Fibroblast of the aortic adventitia (primary cell): ENCODE data around the gene UBAP2. TPM values are rescaled to one million over a fixed set of nuclear protein-coding genes. Genes with fewer than 3 reads are reported as not detected.
A peak's percentile ranks its signal among the peaks of the same experiment; 100 is the strongest.

Source experiments
- DNase-seq: peaks from one replicate; pipeline ENCODE4 v3.0.0-alpha.2; 2010; ENCODE audit warnings: low read depth
- H3K4me3 ChIP-seq: 2 replicates; pipeline ENCODE4 v1.5.1; 2011; ENCODE audit warnings: low read depth, mild to moderate bottlenecking, control low read depth, low read length, moderate library complexity
- total RNA-seq: library from RNA; depleted of rRNA; stranded (reverse); fragments of >200 nt; gene quantifications from 2 replicates; pipeline ENCODE4 v1.2.3, GENCODE V29; 2012; ENCODE audit warnings: low replicate concordance
- TF ChIP-seq, protein P1 (sequence below): IDR thresholded peaks from 2 replicates; pipeline ENCODE4 v1.5.1; 2011; ENCODE audit warnings: mild to moderate bottlenecking, low read length, control low read depth, inconsistent platforms; ENCODE audit not compliant: insufficient read depth

The UBAP2 gene
- total RNA-seq, 1 donor, result 25.6 TPM

DNA sequence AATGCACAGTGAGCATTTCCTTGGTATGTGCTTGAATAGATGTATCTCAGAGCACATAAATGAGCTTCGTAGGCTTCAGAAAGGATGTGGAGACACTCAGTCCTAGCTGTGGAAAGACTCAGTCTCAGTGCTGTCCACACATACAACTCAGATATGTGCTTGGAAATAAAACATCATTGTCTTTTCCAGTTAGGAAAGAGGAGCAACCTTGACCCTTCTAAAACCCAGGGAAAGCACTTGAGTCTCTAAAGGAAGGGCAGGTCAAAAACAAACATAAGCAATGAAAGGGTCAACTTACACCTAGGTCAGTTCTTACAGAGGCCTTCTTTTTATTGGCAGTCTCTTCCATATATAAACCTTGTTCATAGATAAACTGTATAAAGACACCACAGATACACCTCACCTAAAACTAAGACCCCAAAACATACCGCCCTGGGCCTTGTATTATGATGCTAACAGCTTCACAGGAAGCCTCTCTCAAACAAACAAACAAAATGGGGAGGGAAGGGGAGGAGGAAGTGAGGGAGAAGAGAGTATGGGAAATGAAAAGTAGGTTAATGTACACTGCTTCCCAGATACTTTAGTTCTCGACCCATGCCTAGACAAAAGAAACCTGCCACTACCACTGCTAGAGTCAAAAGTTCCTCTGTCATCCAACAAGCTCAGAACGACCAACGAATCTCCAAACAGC lies 114.4 kb downstream of the UBAP2 start:
- no peak overlapping the region for H3K4me3 ChIP-seq
- DNase-seq, result no peak
- TF ChIP-seq, protein P1, sequence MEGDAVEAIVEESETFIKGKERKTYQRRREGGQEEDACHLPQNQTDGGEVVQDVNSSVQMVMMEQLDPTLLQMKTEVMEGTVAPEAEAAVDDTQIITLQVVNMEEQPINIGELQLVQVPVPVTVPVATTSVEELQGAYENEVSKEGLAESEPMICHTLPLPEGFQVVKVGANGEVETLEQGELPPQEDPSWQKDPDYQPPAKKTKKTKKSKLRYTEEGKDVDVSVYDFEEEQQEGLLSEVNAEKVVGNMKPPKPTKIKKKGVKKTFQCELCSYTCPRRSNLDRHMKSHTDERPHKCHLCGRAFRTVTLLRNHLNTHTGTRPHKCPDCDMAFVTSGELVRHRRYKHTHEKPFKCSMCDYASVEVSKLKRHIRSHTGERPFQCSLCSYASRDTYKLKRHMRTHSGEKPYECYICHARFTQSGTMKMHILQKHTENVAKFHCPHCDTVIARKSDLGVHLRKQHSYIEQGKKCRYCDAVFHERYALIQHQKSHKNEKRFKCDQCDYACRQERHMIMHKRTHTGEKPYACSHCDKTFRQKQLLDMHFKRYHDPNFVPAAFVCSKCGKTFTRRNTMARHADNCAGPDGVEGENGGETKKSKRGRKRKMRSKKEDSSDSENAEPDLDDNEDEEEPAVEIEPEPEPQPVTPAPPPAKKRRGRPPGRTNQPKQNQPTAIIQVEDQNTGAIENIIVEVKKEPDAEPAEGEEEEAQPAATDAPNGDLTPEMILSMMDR, result no peak

DNA sequence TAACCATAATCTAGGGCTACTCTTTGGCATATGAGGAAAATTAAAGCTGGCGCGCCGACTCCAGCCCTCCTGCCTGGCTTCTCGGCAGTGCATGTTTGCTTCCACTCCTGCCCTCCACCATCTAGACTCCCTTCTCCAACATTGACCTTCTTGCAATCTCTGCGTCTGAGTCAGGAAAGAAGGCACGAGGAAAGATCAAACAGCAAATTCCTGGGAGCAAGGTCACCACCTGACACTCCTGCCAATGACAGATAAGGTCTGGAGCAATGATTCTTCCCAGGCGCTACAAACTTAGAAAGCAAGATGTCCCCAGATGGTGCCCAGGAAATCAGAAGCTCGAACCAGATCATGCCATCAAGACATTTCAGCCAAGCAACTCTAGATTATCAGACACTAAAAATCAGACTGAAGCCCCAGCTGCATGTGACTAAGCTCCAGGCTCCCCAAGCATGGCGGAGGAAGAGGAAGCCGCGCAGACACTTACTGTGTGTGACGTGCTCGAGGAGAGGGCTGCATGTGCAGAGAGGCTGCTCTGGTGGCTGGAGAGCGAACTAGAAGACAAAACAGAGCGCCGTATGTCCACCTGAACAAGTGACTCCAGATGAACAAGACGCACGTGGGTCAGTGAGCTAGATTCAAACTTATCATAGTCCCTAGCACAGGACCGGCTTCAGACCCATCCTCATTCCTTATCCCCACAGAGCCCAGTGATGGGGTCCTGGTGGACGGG lies 116.4 kb downstream of the UBAP2 start:
- H3K4me3 ChIP-seq, result no peak overlapping the region
- no peak for DNase-seq
- TF ChIP-seq, protein P1, result no peak

DNA sequence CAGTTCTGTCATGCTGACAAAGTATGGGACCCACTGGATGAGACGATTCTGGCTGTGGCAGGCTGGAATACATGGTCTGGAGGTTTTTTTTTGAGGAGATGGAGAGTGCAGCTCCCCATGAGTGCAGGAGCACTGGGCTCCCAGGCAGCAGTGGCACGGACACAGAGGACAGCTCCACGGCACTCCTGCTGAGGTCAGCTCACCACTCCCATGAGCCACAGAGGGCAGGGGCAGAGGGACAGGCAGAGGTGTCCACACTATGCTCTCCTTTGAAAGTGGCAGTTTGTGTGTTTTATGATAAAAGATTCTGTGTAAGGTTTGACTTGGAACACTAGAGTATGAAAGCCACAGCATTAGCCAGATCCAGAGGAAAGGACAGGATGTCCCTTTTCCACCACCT lies 117.4 kb downstream of the UBAP2 start:
- TF ChIP-seq, protein P1, result no peak
- no peak for DNase-seq
- H3K4me3 ChIP-seq, result no peak overlapping the region

DNA sequence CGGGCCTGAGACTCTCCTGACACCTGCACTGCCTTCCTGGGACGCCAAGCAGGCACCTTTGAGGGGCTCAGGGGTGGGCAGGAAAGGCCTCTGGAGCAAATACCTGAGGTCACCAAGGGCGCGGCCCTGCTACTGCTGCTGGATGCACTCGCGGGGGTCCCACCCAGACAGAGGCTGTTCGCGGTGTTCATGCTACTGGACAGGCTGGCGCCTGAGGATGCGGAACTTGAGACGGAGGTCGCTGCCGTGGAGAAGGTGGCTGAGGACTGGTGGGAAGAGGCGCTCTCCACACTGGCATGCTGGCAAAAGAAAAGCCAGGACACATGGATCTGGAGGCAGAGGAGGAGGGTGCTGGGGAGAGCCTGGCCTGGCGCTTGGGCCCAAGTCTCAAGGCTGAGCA lies 121.0 kb downstream of the UBAP2 start:
- no peak overlapping the region for H3K4me3 ChIP-seq
- DNase-seq, result no peak
- TF ChIP-seq, protein P1, result no peak

DNA sequence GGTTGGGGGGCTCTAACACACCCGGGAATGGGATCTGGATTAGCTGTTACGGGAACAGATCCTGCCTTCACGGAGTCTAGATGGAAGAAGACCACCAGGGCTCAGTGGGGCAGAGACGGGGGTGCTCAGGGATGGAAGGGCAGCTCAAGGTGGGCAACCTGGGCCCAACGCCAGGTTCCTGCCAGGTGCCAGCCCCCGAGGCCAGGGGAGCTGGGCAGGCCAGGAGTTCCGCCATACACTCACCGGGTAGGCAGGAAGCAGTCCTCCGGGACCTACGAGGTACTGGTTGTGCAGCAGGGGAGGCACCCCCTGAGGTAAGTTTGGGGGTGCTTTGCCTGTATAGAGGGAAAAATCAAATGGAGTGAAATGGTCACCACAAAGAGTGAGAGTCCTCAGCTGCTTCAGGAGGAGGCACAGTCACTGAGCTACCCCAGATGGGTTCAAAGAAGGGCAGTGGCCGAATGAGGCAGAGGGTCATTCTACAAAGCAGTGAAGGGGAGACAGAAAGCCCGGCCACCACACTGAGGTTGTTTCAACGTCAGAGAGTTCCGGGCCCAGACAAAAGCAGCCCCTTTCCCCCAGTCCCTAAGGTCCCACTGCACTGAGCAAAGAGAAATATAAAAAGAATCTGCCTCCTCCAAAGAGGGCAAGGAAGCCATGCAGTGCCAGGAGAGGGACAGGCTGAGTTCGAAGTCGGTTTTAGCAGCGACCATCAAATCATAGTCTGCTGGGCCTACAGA lies 121.8 kb downstream of the UBAP2 start:
- TF ChIP-seq, protein P1, result no peak
- no peak overlapping the region for H3K4me3 ChIP-seq
- DNase-seq, result no peak

DNA sequence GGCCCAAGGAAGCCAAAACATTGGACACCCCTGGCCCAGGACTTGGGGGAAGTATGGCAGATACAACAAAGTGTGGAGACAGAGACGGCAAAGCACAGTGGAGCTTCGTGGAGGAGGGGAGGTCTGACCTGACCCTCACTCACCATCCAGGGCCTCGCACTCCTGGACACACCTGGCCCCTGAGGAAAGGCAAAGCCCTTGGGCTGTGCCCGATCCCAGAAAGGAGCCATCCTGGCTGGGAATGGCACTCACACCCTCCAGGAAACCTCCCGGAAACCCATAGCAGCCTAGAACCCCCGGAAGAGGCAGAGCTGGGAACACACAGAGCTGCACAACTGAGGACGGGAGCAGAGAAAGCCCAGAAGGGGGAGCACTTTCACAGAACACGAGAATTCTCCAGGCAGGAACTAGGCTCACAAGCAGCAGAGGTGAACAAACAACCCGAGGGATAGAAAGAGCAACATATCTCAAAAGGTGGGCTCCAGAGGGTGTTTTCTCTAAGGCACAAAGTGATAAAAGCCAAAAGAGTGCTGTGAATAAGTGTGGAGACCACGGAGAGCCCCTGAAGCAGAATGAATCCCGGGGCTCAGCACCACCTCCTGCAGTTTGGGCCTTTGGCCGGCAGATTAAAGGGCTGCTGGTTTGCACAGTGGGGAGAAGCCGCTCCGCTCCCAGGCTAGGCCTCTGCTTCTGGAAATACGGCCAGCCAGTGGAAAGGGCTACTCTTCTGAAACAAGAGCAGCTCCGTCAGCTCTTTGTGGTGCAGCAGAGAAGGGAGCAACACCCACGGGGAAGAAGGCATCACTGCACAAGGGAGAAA lies 123.5 kb downstream of the UBAP2 start:
- peak; percentile 71 for DNase-seq
- no peak overlapping the region for H3K4me3 ChIP-seq
- TF ChIP-seq, protein P1, result peak; percentile 74
